GM23338 (cell line): ENCODE measurements around the gene M1AP.

Experiments
- CREB1 ChIP-seq: fragments of 250-450 bp; sonication (Bioruptor Pico); IDR thresholded peaks from 2 replicates; pipeline ENCODE4 v1.5.0; 2020; ENCODE audit warnings: low read depth, mild to moderate bottlenecking, moderate library complexity
- EZH2 ChIP-seq: fragments of 200-600 bp; sonication (generic); IDR thresholded peaks from one replicate; pipeline ENCODE4 v1.8.0; 2017; ENCODE audit warnings: antibody characterized with exemption, mild to moderate bottlenecking, low read depth; ENCODE audit not compliant: unreplicated experiment
- EZH2phosphoT487 ChIP-seq: fragments of 200-600 bp; sonication (generic); IDR thresholded peaks from one replicate; pipeline ENCODE4 v1.8.1; 2018; ENCODE audit warnings: antibody characterized with exemption; ENCODE audit not compliant: unreplicated experiment
- JUNB ChIP-seq: IDR thresholded peaks from one replicate; pipeline ENCODE4 v1.6.1; 2016; ENCODE audit warnings: antibody characterized with exemption; ENCODE audit not compliant: unreplicated experiment
- POLR2AphosphoS5 ChIP-seq: IDR thresholded peaks from 2 replicates; pipeline ENCODE4 v1.6.1; 2016; ENCODE audit warnings: antibody characterized with exemption, low read depth
- REST ChIP-seq: IDR thresholded peaks from one replicate; pipeline ENCODE4 v1.6.1; 2018; ENCODE audit warnings: antibody characterized with exemption; ENCODE audit not compliant: unreplicated experiment
- ZNF114 ChIP-seq: fragments of 250-450 bp; sonication (Bioruptor Pico); IDR thresholded peaks from 2 replicates; pipeline ENCODE4 v1.5.0; 2020; ENCODE audit warnings: mild to moderate bottlenecking, moderate library complexity
- ZNF462 ChIP-seq: fragments of 250-450 bp; sonication (Bioruptor Pico); IDR thresholded peaks from 2 replicates; pipeline ENCODE4 v1.5.0; 2020; ENCODE audit warnings: mild to moderate bottlenecking, moderate library complexity
- TF ChIP-seq, protein P1 (sequence below), 2 experiments: fragments of 200-600 bp in 1 of 2; sonication (generic) in 1 of 2; conservative IDR thresholded peaks; 2 replicates each; pipeline versions ENCODE4 v1.5.1 to v1.6.1; 2016 to 2017; ENCODE audit warnings: antibody characterized with exemption in 2 of 2, low read depth in 2 of 2, mild to moderate bottlenecking in 2 of 2, moderate library complexity in 1 of 2

- TF ChIP-seq, protein P1, sequence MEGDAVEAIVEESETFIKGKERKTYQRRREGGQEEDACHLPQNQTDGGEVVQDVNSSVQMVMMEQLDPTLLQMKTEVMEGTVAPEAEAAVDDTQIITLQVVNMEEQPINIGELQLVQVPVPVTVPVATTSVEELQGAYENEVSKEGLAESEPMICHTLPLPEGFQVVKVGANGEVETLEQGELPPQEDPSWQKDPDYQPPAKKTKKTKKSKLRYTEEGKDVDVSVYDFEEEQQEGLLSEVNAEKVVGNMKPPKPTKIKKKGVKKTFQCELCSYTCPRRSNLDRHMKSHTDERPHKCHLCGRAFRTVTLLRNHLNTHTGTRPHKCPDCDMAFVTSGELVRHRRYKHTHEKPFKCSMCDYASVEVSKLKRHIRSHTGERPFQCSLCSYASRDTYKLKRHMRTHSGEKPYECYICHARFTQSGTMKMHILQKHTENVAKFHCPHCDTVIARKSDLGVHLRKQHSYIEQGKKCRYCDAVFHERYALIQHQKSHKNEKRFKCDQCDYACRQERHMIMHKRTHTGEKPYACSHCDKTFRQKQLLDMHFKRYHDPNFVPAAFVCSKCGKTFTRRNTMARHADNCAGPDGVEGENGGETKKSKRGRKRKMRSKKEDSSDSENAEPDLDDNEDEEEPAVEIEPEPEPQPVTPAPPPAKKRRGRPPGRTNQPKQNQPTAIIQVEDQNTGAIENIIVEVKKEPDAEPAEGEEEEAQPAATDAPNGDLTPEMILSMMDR (conservative IDR thresholded peaks at IDR 0.05; ENCODE audit: low read depth in 2 of 2) = no peak
- no peak for TF ChIP-seq POLR2AphosphoS5
- TF ChIP-seq EZH2 = no peak
- TF ChIP-seq EZH2phosphoT487 = no peak
- no peak for TF ChIP-seq REST
- no peak for TF ChIP-seq ZNF462 (CRISPR knock-in tag)
- no peak for TF ChIP-seq JUNB
- TF ChIP-seq ZNF114 = no peak
- TF ChIP-seq CREB1 = no peak
Measured at GRCh38 chr2:74552914-74553811, 95.0 kb downstream of the M1AP start.
